Mesothelial cell of epicardium (in vitro differentiated cells): ENCODE results near the gene PTOV1. TPM values are rescaled to one million over a fixed set of nuclear protein-coding genes. Genes with fewer than 3 reads are reported as not detected.

ENCODE experiments used
- DNase-seq, 2 experiments: peaks; one replicate each; pipeline ENCODE4 v3.0.0; 2021; ENCODE audit warnings: low spot score in 2 of 2; ENCODE audit not compliant: unreplicated experiment in 2 of 2
- H3K27ac Mint-ChIP-seq: 2 replicates; pipeline ENCODE4 v1.8.0; 2021; ENCODE audit warnings: mixed read lengths
- H3K27me3 Mint-ChIP-seq: 2 replicates; pipeline ENCODE4 v1.8.0; 2021; ENCODE audit warnings: low read depth, mixed read lengths
- H3K36me3 Mint-ChIP-seq: 2 replicates; pipeline ENCODE4 v1.8.0; 2021; ENCODE audit warnings: mixed read lengths
- H3K4me1 Mint-ChIP-seq: 2 replicates; pipeline ENCODE4 v1.8.0; 2021; ENCODE audit warnings: mixed read lengths
- H3K4me3 Mint-ChIP-seq: 2 replicates; pipeline ENCODE4 v1.8.0; 2021; ENCODE audit warnings: mild to moderate bottlenecking, moderate library complexity, mixed read lengths
- H3K9me3 Mint-ChIP-seq: 2 replicates; pipeline ENCODE4 v1.8.0; 2021; ENCODE audit warnings: mixed read lengths
- total RNA-seq: library from RNA; stranded (reverse); gene quantifications from 3 replicates; pipeline ENCODE4 v1.2.1, GENCODE V29; 2021
- TF ChIP-seq, protein P1 (sequence below): fragments of 200-600 bp; sonication (generic); IDR thresholded peaks from one replicate; pipeline ENCODE4 v1.5.0; 2021; ENCODE audit warnings: antibody characterized with exemption; ENCODE audit not compliant: unreplicated experiment

The PTOV1 gene
- total RNA-seq, 1 donor from 2014 or later: 431 TPM

DNA sequence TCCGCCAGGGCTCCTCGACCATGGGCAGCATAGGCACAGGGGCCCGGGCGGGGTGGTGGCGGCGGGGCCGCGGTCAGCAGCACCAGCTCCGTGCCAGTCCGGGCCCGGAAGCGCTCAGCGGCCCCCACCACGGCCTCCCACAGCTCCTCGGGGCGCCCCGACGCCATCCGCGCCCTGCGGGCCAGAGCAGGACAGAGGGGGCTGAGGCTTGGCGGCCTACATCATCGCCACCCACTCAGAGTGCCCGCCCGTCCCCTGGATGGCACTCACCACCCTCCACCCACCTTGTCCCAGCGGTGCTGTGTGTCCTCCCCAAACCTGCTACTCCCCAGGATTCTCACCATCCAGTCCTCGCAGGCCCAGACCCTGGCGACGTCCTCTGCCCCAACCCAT, 22.2 kb downstream of the PTOV1 start:
- H3K4me1 Mint-ChIP-seq: peaks cover 23% of the 10 kb centered on the region
- H3K9me3 Mint-ChIP-seq: no peaks in the 10 kb centered on the region
- H3K36me3 Mint-ChIP-seq: peaks cover 3% of the 10 kb centered on the region
- no peaks in the 10 kb centered on the region for H3K27me3 Mint-ChIP-seq
- no peak for DNase-seq
- no peak overlapping the region for H3K27ac Mint-ChIP-seq
- TF ChIP-seq, protein P1, sequence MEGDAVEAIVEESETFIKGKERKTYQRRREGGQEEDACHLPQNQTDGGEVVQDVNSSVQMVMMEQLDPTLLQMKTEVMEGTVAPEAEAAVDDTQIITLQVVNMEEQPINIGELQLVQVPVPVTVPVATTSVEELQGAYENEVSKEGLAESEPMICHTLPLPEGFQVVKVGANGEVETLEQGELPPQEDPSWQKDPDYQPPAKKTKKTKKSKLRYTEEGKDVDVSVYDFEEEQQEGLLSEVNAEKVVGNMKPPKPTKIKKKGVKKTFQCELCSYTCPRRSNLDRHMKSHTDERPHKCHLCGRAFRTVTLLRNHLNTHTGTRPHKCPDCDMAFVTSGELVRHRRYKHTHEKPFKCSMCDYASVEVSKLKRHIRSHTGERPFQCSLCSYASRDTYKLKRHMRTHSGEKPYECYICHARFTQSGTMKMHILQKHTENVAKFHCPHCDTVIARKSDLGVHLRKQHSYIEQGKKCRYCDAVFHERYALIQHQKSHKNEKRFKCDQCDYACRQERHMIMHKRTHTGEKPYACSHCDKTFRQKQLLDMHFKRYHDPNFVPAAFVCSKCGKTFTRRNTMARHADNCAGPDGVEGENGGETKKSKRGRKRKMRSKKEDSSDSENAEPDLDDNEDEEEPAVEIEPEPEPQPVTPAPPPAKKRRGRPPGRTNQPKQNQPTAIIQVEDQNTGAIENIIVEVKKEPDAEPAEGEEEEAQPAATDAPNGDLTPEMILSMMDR: no peak
- H3K4me3 Mint-ChIP-seq: no peak overlapping the region

DNA sequence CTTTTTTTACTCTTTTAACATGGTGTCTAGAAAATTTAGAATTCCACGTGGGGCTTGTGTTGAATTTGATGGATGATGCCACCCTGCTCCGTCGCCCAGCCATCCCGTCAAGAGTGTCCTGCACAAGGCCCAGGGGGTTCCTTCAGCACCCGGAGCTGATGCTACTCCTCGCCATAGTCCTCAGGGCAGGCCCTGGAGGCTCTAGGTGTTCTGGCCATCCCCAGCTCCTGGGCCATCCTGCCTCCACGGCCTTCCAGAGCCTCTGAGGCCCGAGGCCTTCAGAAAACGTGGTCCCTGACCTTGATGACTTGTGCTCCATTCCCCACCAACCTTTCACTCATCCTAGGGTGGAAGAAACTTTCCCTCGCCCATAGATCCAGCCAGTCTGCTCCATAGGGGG, 22.9 kb downstream of the PTOV1 start:
- Mint-ChIP-seq H3K27ac (peak overlapping the region; percentile 34), H3K27me3 (no peaks in the 10 kb centered on the region), H3K9me3 (no peaks in the 10 kb centered on the region), H3K4me1 (peaks cover 28% of the 10 kb centered on the region), H3K4me3 (no peak overlapping the region), H3K36me3 (peaks cover 3% of the 10 kb centered on the region)
- no peak for DNase-seq
- TF ChIP-seq, protein P1: no peak

DNA sequence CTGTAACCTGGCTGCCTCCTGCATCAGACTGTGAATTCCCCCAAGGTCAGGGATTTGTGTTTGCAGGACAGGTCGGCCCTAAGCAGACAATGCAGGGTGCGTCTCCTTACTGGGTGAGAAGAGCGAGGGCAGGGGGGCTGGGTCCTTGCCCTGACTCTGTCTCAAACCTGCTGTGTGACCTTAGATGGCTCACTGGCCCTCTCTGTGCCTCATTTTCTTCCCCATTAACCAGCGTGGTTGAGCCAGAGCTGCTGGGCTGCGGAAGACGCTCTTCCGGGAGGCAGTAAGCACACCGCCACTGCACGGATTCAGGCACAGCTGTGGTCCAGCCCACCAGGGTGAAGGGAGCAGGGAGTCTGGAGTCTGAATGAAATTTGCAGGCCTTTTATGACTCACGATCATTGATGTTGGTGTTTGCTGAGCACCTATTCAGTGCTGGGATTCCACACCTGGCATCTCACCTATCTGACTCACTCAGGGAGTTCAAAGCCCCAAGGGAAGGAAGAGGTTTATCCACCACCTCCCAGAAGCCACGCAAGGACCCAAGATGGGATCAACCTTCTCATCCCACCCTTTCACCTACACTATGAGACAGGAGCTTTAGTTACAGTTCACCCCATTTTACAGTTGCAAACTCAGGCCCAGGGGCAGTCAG, 23.7 kb downstream of the PTOV1 start:
- no peaks in the 10 kb centered on the region for H3K27me3 Mint-ChIP-seq
- no peak for DNase-seq
- H3K9me3 Mint-ChIP-seq: no peaks in the 10 kb centered on the region
- H3K27ac Mint-ChIP-seq: peak overlapping the region; percentile 53
- TF ChIP-seq, protein P1: no peak
- H3K4me3 Mint-ChIP-seq: no peak overlapping the region
- H3K4me1 Mint-ChIP-seq: peaks cover 32% of the 10 kb centered on the region
- H3K36me3 Mint-ChIP-seq: peaks cover 5% of the 10 kb centered on the region

DNA sequence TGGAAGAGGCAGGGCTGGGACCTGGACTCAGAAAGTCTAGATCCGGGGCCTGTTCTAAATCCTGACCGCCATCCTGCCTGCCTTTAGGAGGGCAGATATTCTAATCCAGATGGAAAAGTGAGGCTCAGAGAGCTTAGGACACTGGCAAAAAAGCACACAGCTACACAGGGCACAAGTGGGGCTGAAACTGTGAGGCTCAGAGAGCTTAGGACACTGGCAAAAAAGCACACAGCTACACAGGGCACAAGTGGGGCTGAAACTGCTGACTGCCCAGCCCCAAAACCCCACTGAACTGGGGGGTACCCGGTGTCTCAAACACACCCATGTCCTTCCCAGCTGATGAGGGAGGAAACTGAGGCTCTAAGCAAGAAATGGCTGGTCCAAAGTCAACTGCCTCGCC, 24.2 kb downstream of the PTOV1 start:
- H3K36me3 Mint-ChIP-seq: peaks cover 7% of the 10 kb centered on the region
- no peaks in the 10 kb centered on the region for H3K9me3 Mint-ChIP-seq
- H3K4me3 Mint-ChIP-seq: no peak overlapping the region
- TF ChIP-seq, protein P1: no peak
- DNase-seq: no peak
- H3K27me3 Mint-ChIP-seq: no peaks in the 10 kb centered on the region
- H3K4me1 Mint-ChIP-seq: peaks cover 30% of the 10 kb centered on the region
- no peak overlapping the region for H3K27ac Mint-ChIP-seq

DNA sequence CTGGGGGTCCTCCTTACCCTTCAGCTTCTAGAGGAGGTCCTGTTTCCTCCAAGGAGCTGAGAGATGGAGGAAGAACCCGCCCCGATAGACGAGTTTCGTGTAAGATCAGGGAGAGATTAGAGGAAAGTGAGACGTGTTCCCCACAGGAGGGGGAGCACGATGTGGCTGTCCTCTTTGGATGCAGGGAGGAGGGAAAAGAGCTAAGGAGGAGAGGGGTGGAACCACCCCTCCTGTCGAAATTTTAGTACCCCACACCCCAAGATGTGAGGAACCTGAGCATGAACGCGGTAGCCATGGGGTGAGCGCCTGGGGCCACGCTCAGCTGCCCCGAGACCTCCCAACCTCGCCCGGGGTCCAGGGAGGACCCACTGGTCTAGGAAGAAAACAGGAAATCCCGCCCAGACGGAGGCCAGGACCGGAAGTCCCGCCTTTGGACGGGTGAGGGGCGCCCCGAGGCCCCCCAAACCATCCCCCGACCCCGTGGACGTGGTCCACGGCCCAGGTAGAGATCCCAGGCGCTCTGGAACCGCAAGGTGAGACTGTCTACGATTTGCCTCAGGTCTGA, 25.0 kb downstream of the PTOV1 start:
- H3K27ac Mint-ChIP-seq: no peak overlapping the region
- DNase-seq: peak in 1 of 2 experiments; percentile 65
- TF ChIP-seq, protein P1: no peak

More for the DNA sequence above, 25.0 kb downstream of the PTOV1 start:
- H3K36me3 Mint-ChIP-seq: peaks cover 12% of the 10 kb centered on the region
- H3K4me3 Mint-ChIP-seq: no peak overlapping the region
- H3K4me1 Mint-ChIP-seq: peaks cover 26% of the 10 kb centered on the region
- H3K9me3 Mint-ChIP-seq: no peaks in the 10 kb centered on the region
- H3K27me3 Mint-ChIP-seq: no peaks in the 10 kb centered on the region
